Measurements from ENCODE around the gene TOX2. TPM values are rescaled to one million over a fixed set of nuclear protein-coding genes. Genes with fewer than 3 reads are reported as not detected.

Gene TOX2
- total RNA-seq, 1 experiment from 2014 or later: 85.4 TPM

- Histone ChIP-seq H3K27me3 (ENCODE audit: control insufficient read depth, insufficient read depth, low read length) (no peaks in the 10 kb centered on the region), H3K4me1 (ENCODE audit: control insufficient read depth, insufficient read depth, low read length) (0 out of 2 replicates have a peak, but pooled peaks cover 9% of the 10 kb centered on the region), H3K9me3 (ENCODE audit: control insufficient read depth, insufficient read depth, low read depth, low read length) (peaks cover 8% of the 10 kb centered on the region; the same call in 1 of the 2 replicates), H3K4me3 (ENCODE audit: low read depth in 2 of 2, low read length in 2 of 2) (no peak overlapping the region), H3K27ac (ENCODE audit: low read length) (no peak overlapping the region), H3K36me3 (ENCODE audit: control insufficient read depth, insufficient read depth, low read length) (no peaks in the 10 kb centered on the region)
- in situ Hi-C loops (cut with HindIII; ENCODE audit: low pct_unique_long_range_greater_than_20kb, low sequenced_read_pairs) (no loop called here), intact Hi-C loops (cut with micrococcal nuclease; ENCODE audit: unreplicated experiment) (no loop called here)
- ATAC-seq (no peak), DNase-seq (ENCODE audit: low read depth, low spot score) (no peak)
- no peak for TF ChIP-seq POLR2AphosphoS5 (IDR thresholded peaks at IDR 0.05; ENCODE audit: low read depth, low read length)
- TF ChIP-seq TCF7L2 (IDR thresholded peaks at IDR 0.05; ENCODE audit: low read depth, low read length): no peak
- TF ChIP-seq CTCF (IDR thresholded peaks at IDR 0.05): no peak
- TF ChIP-seq, protein P1, sequence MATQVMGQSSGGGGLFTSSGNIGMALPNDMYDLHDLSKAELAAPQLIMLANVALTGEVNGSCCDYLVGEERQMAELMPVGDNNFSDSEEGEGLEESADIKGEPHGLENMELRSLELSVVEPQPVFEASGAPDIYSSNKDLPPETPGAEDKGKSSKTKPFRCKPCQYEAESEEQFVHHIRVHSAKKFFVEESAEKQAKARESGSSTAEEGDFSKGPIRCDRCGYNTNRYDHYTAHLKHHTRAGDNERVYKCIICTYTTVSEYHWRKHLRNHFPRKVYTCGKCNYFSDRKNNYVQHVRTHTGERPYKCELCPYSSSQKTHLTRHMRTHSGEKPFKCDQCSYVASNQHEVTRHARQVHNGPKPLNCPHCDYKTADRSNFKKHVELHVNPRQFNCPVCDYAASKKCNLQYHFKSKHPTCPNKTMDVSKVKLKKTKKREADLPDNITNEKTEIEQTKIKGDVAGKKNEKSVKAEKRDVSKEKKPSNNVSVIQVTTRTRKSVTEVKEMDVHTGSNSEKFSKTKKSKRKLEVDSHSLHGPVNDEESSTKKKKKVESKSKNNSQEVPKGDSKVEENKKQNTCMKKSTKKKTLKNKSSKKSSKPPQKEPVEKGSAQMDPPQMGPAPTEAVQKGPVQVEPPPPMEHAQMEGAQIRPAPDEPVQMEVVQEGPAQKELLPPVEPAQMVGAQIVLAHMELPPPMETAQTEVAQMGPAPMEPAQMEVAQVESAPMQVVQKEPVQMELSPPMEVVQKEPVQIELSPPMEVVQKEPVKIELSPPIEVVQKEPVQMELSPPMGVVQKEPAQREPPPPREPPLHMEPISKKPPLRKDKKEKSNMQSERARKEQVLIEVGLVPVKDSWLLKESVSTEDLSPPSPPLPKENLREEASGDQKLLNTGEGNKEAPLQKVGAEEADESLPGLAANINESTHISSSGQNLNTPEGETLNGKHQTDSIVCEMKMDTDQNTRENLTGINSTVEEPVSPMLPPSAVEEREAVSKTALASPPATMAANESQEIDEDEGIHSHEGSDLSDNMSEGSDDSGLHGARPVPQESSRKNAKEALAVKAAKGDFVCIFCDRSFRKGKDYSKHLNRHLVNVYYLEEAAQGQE (IDR thresholded peaks at IDR 0.05; ENCODE audit: insufficient read depth in 1 of 2, low read depth in 2 of 2, low read length in 1 of 2): no peak
- TF ChIP-seq SIN3A (IDR thresholded peaks at IDR 0.05; ENCODE audit: borderline replicate concordance, insufficient read depth, low read depth, low read length): no peak
- BruUV-seq (replicated peaks): no TSS peak
- POLR2A ChIA-PET: no interaction called here
- CTCF ChIA-PET: no interaction called here
Measured at GRCh38 chr20:43971267-43971666, 56.6 kb downstream of the TOX2 start.

GRCh38 chr20:43972051-43972450, 57.4 kb downstream of the TOX2 start:
- DNase-seq (ENCODE audit: low read depth, low spot score): no peak
- BruUV-seq (replicated peaks): no TSS peak
- intact Hi-C loops (cut with micrococcal nuclease; ENCODE audit: unreplicated experiment): no loop called here
- CTCF ChIA-PET: interaction anchor here (0.5 kb wide), 1 partner anchor 46 kb away, joined by 3 read pairs; no protein-coding TSS in a partner anchor
- Histone ChIP-seq H3K4me1 (ENCODE audit: control insufficient read depth, insufficient read depth, low read length) (0 out of 2 replicates have a peak, but pooled peaks cover 9% of the 10 kb centered on the region), H3K36me3 (ENCODE audit: control insufficient read depth, insufficient read depth, low read length) (no peaks in the 10 kb centered on the region), H3K4me3 (ENCODE audit: low read depth in 2 of 2, low read length in 2 of 2) (no peak overlapping the region), H3K27me3 (ENCODE audit: control insufficient read depth, insufficient read depth, low read length) (no peaks in the 10 kb centered on the region), H3K27ac (ENCODE audit: low read length) (no peak overlapping the region), H3K9me3 (ENCODE audit: control insufficient read depth, insufficient read depth, low read depth, low read length) (peaks cover 10% of the 10 kb centered on the region; the same call in 1 of the 2 replicates)
- TF ChIP-seq POLR2AphosphoS5 (IDR thresholded peaks at IDR 0.05; ENCODE audit: low read depth, low read length): no peak
- no peak for TF ChIP-seq SIN3A (IDR thresholded peaks at IDR 0.05; ENCODE audit: borderline replicate concordance, insufficient read depth, low read depth, low read length)
- TF ChIP-seq TCF7L2 (IDR thresholded peaks at IDR 0.05; ENCODE audit: low read depth, low read length): no peak
- TF ChIP-seq CTCF (IDR thresholded peaks at IDR 0.05): no peak
- POLR2A ChIA-PET: no interaction called here
- in situ Hi-C loops (cut with HindIII; ENCODE audit: low pct_unique_long_range_greater_than_20kb, low sequenced_read_pairs): no loop called here
- ATAC-seq: no peak

Data from Panc1 (cell line).